BE2C (cell line): ENCODE results near the gene SPOUT1.

ENCODE experiments used
- DNase-seq: peaks from one replicate; pipeline ENCODE4 v3.0.0-alpha.2; 2020
- H3K27me3 ChIP-seq: fragments of 250-450 bp; sonication (Bioruptor Pico); 2 replicates; pipeline ENCODE4 v1.5.1; 2020; ENCODE audit warnings: mild to moderate bottlenecking
- H3K36me3 ChIP-seq: fragments of 250-450 bp; sonication (Bioruptor Pico); 2 replicates; pipeline ENCODE4 v1.5.1; 2020; ENCODE audit warnings: mild to moderate bottlenecking
- H3K4me1 ChIP-seq: fragments of 250-450 bp; sonication (Bioruptor Pico); 2 replicates; pipeline ENCODE4 v1.5.1; 2020
- H3K4me3 ChIP-seq: 2 replicates; pipeline ENCODE4 v1.5.1; 2011; ENCODE audit warnings: low read depth, low read length
- H3K9me3 ChIP-seq: fragments of 250-450 bp; sonication (Bioruptor Pico); 2 replicates; pipeline ENCODE4 v1.5.1; 2020
- TF ChIP-seq, protein P1 (sequence below): IDR thresholded peaks from 2 replicates; pipeline ENCODE4 v1.5.1; 2012; ENCODE audit warnings: mild to moderate bottlenecking, low read depth, low read length

The SPOUT1 gene

DNA sequence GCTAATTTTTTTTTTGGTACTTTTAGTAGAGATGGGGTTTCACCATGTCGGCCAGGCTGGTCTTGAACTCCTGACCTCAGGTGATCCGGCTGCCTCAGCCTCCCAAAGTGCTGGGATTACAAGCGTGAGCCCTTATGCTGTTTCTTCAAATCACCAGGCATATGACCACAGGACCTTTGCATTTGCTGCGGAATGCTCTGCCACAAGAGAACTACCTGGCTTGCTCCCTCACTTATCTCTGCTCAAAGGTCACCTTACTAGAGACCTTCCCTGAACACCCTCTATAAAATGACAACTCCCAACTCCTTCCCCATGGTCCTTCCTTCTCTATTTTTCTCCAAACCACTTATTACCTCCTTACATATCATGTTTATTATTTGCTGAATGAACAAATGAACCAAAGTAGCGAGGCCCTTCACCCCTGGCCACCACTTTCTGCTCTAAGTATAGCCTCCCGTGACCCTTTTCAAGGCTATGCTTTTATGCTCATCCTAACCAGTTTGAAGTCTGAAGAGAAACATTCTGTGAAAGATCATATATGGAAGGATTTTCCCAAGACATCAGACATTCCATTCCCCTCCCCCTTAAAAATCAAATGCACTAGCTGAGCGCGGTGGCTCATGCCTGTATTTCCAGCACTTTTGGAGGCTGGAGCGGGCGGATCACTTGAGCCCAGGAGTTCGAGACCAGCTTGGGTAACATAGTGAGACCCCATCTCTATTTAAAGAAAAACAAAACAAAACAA, 59.1 kb downstream of the SPOUT1 start:
- TF ChIP-seq, protein P1, sequence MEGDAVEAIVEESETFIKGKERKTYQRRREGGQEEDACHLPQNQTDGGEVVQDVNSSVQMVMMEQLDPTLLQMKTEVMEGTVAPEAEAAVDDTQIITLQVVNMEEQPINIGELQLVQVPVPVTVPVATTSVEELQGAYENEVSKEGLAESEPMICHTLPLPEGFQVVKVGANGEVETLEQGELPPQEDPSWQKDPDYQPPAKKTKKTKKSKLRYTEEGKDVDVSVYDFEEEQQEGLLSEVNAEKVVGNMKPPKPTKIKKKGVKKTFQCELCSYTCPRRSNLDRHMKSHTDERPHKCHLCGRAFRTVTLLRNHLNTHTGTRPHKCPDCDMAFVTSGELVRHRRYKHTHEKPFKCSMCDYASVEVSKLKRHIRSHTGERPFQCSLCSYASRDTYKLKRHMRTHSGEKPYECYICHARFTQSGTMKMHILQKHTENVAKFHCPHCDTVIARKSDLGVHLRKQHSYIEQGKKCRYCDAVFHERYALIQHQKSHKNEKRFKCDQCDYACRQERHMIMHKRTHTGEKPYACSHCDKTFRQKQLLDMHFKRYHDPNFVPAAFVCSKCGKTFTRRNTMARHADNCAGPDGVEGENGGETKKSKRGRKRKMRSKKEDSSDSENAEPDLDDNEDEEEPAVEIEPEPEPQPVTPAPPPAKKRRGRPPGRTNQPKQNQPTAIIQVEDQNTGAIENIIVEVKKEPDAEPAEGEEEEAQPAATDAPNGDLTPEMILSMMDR, result no peak
- H3K27me3 ChIP-seq, result no peaks in the 10 kb centered on the region
- H3K9me3 ChIP-seq, result no peaks in the 10 kb centered on the region
- peak overlapping the region; percentile 93 for H3K4me3 ChIP-seq
- H3K36me3 ChIP-seq, result no peaks in the 10 kb centered on the region
- no peaks in the 10 kb centered on the region for H3K4me1 ChIP-seq
- DNase-seq, result no peak
